Right renal cortex interstitium (tissue), 3 donors: ENCODE data around the gene PSKH1. TPM values are rescaled to one million over a fixed set of nuclear protein-coding genes. Genes with fewer than 3 reads are reported as not detected.

Source experiments
- DNase-seq, 3 donors: peaks; one replicate each; pipeline ENCODE4 v3.0.0-alpha.2; 2013; ENCODE audit warnings: low read depth in 3 of 3, low spot score in 2 of 3
- polyA plus RNA-seq, 3 donors: library from polyadenylated mRNA; unstranded; fragments of 120-200 nt; gene quantifications; one replicate each; pipeline ENCODE4 v1.2.1, GENCODE V29; 2013; ENCODE audit not compliant: insufficient read length in 3 of 3

The PSKH1 gene
- polyA plus RNA-seq, 3 donors, result 31.6 to 38.0 (median 35.5) TPM

DNA sequence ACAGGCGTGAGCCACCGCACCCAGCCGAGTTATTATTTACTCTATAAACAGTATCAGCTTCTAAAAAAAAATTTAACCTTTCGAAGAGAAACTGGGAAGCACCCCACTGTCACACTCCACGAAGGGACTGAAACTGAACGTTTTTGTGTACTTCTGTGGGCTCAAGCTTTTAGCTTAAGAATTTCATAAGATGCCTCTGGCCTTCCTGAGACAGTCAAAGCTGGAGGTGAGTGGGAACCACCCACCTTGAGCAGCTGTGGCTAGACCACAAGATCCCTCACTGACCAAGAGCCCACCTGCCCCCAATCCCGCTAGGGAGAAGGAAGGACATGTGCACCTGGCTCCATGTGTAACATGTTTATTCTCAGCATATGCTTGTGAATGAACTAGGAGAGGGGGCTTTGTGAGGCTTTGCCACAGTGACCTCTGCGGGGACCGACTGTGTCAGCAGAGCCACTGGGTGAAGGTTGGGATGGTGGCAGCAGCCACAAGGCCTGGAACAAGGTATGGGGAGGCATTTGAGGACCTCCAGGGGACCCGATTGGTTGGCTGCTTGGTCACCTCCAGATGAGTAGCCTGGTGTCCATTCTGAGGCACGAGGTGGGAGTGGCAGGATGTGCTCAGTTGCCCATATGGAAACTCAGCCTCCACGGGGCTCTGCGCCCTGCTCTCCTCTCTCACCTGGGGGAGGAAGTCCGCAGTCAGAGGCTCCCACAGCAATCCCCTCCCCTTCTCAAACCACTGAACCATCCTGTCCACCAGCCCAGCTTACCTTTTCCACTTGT, 82.5 kb downstream of the PSKH1 start:
- no peak for DNase-seq

DNA sequence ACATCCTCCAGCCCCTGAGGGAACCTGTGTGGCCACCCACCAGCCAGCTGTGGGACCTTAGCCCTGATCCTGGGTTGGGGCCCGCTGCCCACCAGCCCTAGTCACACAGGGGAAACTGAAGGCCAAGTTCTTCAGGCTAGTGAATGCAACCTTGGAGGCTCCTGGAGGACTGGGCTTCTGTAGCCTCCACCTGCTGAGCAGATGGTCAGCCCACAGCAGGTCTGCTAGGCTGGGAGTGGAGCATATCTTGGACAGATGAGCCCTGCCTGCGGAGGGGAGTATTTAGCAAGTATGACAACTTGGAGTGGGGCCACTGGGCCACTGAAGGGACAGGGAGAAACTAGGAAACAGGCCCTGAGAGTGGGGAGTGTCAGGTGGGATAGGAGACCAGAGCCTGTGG, 83.2 kb downstream of the PSKH1 start:
- no peak for DNase-seq

DNA sequence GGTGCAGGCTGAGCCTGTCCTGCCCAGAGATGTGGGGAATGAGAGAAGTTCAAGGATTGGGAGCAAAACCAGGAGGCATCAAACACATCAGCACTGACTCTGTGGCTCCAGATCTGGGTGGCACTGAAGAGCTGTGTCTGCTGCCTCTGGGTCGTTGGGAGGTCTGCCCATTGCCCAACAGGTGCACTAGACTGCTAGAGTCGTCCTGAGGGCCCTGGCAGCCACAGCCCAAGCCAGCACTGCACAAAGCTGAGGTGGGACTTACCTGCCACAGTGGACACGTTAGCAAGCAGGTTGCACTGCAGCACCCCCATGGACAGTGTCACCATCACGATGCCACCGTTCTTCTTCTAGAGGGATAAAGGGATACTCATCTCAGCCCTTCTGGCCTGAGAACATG, 84.0 kb downstream of the PSKH1 start:
- no peak for DNase-seq

- no peak for DNase-seq
Measured at GRCh38 chr16:67977469-67978227, 84.6 kb downstream of the PSKH1 start.

Other genes with a start within 250 kb of the PSKH1 start
- 1 to 10 TPM in 1 of 3 donors, under 1 TPM in 2; 0.65 to 1.0 (median 0.81) TPM for gene CARMIL2, start 248.1 kb upstream of the PSKH1 start, polyA plus RNA-seq
- gene ACD, start 233.0 kb upstream of the PSKH1 start, polyA plus RNA-seq, result 10 to 100 TPM; 19.1 to 20.5 (median 19.8) TPM
- 1 to 10 TPM; 2.3 to 3.2 (median 3.2) TPM for gene PARD6A, start 232.3 kb upstream of the PSKH1 start, polyA plus RNA-seq
- 10 to 100 TPM; 17.8 to 21.2 (median 19.4) TPM for gene ENKD1, start 226.5 kb upstream of the PSKH1 start, polyA plus RNA-seq
- gene C16orf86, start 226.4 kb upstream of the PSKH1 start, polyA plus RNA-seq, result 1 to 10 TPM; 2.1 to 2.9 (median 2.5) TPM
- 10 to 100 TPM; 19.5 to 22.0 (median 19.5) TPM for gene GFOD2, start 173.9 kb upstream of the PSKH1 start, polyA plus RNA-seq
- gene RANBP10, start 86.7 kb upstream of the PSKH1 start, polyA plus RNA-seq, result 10 to 100 TPM; 19.2 to 22.3 (median 19.2) TPM
- gene TSNAXIP1, start 86.4 kb upstream of the PSKH1 start, polyA plus RNA-seq, result 1 to 10 TPM; 6.2 to 7.8 (median 7.6) TPM
- 10 to 100 TPM; 27.5 to 34.1 (median 32.5) TPM for gene THAP11, start 50.9 kb upstream of the PSKH1 start, polyA plus RNA-seq
- 100 to 1,000 TPM; 118 to 138 (median 134) TPM for gene NUTF2, start 46.3 kb upstream of the PSKH1 start, polyA plus RNA-seq
- 10 to 100 TPM; 37.3 to 44.4 (median 40.6) TPM for gene CENPT, start 45.6 kb upstream of the PSKH1 start, polyA plus RNA-seq
- gene EDC4, start 20.2 kb upstream of the PSKH1 start, polyA plus RNA-seq, result 10 to 100 TPM; 82.0 to 85.6 (median 83.2) TPM
- gene NRN1L, start 8.4 kb upstream of the PSKH1 start, polyA plus RNA-seq, result not detected
- 1 to 10 TPM; 6.7 to 7.6 (median 7.0) TPM for gene CTRL, start 38.6 kb downstream of the PSKH1 start, polyA plus RNA-seq
- gene PSMB10, start 43.6 kb downstream of the PSKH1 start, polyA plus RNA-seq, result 10 to 100 TPM; 20.3 to 21.9 (median 21.8) TPM
- gene LCAT, start 50.9 kb downstream of the PSKH1 start, polyA plus RNA-seq, result 10 to 100 TPM; 12.7 to 14.6 (median 13.4) TPM
- gene SLC12A4, start 75.4 kb downstream of the PSKH1 start, polyA plus RNA-seq, result 10 to 100 TPM; 30.6 to 33.8 (median 30.9) TPM
- under 1 TPM in 2 of 3 donors, not detected in 1; 0.06 to 0.11 TPM for gene DPEP3, start 87.2 kb downstream of the PSKH1 start, polyA plus RNA-seq
- gene DPEP2, start 106.2 kb downstream of the PSKH1 start, polyA plus RNA-seq, result 1 to 10 TPM in 1 of 3 donors, under 1 TPM in 2; 0.57 to 1.0 (median 0.71) TPM
- not detected for gene DPEP2NB, start 122.7 kb downstream of the PSKH1 start, polyA plus RNA-seq
- gene DDX28, start 130.0 kb downstream of the PSKH1 start, polyA plus RNA-seq, result 10 to 100 TPM; 10.2 to 11.6 (median 11.0) TPM
- 10 to 100 TPM; 13.3 to 16.6 (median 14.1) TPM for gene DUS2, start 130.0 kb downstream of the PSKH1 start, polyA plus RNA-seq
- gene NFATC3, start 192.1 kb downstream of the PSKH1 start, polyA plus RNA-seq, result 10 to 100 TPM; 35.7 to 39.6 (median 36.1) TPM